ENCODE data around the gene MRRF.

GRCh38 chr9:122229485-122229837 lies 35.2 kb upstream of the MRRF start:
- TF ChIP-seq POLR2AphosphoS5 (IDR thresholded peaks at IDR 0.05) (no peak), CTCF (IDR thresholded peaks at IDR 0.05) (no peak), POLR2A (IDR thresholded peaks at IDR 0.05; ENCODE audit: low read depth) (no peak), EP300 (IDR thresholded peaks at IDR 0.05) (no peak)
